GM10847 (cell line): ENCODE measurements around the gene ERFE.

Experiments
- POLR2A ChIP-seq: IDR thresholded peaks from 2 replicates; pipeline ENCODE4 v1.6.1; 2011; ENCODE audit not compliant: insufficient read length; ENCODE audit errors: extremely low read depth

ERFE gene

DNA sequence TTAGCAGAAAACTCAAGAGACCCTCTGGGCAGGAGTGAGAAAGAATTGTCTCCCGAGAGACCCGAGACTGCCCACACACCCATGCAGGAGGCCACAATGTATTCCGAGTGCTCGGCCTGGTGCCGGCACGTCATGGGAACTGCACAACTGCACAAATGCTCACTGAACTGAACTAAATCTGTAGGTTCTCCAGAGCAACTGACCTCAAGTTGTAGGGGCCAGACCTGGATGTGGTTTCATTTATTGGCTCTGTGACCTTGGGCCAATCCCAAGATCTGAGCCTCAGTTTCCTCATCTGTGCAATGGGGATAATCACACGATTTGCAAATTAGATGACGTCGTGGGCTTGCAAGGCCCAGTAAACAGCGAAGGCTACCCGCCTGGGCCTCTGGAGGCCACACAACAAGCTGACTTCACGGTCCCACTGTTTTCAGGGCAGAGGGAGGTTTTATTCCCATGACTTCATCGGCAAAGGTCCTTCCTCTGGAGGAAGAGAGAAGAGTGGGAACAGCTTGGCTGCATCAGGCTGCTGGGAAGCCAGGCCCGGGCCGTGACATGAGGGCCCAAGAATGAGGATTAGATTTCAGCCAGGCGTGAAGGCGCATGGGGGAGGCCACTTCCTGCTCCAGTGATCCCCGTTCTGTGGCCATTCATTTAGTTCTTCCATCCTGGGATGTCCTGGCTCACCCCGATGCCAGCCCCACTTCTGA, 3.6 kb upstream of the ERFE start:
- no peak for TF ChIP-seq POLR2A

DNA sequence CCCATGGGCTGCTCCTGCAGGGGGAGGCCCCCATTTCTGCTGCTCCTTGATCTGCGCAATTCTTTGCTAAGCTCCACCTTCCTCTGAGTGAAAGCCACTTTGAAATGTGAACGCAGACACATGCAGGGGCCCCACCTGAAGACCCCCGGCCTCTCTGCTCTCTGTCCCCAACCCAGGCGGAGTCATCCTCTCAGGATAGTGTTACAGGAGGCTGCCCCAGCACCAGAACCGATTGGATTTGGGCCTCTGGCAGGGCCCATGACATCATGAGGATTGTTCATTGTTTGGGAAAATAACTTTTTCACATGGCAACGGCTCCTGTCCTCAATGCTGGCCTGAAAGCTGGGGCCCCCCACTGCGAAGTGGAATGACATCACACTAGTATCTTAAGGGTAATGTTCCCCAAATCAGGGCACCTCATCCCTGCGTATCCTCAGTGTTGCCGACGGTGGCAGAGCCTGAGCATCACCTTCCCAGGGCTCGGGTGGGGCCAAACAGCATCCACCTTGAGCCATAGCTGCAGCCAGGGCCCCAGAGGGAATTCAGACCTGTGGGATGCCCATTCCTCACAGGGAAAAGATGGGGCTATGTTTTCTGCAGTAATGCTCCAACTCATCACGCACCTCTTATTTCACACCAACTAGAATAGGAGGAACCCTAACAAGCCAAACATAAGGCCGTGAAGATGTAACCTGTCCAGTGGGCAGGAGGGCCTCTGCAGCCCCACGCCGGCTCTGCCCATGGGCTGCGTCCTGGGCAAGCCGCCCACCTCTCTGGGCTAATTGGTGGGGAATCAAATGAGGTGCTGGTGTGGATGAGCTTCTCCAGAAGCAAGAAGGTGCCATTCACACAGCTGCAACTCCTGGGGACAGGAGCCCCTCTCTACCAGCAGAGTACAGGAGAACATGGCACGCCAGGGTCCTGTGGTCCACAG, 2.7 kb upstream of the ERFE start:
- TF ChIP-seq POLR2A, result no peak

DNA sequence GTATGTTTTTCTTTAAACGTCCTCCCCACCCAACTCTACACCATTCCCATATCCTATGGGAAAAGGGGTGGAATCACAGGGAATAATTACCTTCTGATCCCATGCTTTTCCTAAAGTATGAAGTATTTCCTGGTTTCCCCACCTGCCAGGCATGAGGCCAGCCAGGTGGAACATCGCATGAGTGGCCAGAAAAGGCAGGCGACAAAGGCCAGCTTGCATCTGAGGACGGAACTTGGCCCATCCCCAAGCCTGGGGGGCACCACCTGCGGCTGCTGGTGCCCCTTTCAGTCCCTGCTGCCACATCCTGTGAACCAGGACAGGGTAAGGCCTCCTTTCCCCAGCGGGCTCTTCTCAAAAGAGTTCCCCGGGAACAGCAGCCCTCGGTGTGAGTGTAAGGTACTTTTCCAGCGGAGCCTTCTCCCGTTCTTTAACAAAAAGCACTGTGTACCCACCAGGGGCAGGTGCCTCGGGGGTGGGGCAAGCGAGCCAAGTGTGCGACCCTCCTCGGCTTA, 1.2 kb upstream of the ERFE start:
- no peak for TF ChIP-seq POLR2A

DNA sequence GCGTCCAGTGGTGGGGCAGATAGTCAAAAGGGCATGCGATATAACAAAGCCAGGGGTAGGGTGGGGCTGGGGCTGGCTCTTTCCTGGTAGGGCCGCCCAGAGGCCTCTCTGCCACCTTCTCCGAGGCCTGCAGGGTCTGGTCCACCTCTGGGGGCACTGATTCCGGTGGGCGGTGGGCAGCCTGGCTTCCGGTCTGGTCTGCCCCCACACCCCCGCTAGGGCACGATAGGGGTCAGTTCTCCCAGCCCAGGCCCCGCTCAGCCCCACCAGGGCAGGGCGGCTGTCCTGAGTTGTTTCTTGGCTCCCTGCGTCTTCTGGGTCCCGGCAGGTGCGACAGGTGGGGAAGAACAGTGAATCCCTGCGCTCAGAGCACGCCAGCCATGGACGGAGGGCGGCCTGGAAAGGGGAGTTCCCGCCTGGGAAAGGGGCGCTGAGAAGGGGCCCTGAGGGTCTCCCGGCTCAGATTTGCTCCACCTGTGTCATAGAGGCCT, 707 bp upstream of the ERFE start:
- TF ChIP-seq POLR2A, result no peak

DNA sequence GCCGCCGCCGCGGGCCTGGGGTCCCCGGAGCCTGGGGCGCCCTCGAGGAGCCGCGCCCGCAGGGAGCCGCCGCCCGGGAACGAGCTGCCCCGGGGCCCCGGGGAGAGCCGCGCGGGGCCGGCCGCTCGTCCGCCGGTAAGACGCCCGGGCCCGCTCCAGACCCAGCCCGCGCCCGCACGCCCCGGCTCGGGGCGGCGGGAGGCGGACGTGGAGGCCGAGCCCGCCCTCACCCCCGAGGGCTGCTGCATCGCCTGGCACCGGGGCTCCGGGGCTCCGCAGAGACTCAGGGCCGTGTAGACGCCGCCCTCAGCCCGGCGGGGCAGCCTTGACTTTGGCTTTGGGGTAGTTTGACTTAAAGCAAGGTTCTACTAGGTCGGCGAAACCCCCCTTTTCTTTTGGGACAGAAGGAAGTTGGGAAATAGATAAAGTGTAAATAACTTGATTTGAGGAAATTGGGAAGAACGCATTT, 335 bp downstream of the ERFE start:
- no peak for TF ChIP-seq POLR2A

DNA sequence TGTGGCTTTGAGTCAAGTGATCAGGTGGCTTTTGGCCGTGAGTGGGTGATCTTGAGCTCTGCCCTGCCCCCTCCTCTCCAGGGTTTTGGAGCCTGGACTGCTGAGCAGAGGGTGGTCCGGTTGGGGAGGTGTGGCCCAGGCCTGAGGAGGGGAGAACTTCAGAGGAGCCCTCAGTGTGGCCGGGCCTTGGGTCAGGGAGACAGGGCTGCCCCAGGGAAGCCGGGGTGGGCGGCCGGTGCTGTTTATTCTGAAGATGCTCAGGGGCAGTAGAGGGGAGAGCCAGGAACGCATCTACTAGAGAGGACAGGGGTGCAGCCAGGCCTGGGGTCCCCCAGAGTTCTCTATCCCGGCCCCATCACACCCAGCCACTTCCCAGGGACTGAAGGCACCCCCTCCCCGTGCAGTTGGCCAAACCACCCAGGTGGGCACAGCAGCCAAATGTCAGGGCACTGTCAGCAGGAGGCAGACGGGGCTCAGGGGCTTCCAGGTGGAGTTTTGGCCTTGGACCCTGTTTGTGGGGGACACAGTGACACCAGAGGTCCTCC, 963 bp downstream of the ERFE start:
- no peak for TF ChIP-seq POLR2A

DNA sequence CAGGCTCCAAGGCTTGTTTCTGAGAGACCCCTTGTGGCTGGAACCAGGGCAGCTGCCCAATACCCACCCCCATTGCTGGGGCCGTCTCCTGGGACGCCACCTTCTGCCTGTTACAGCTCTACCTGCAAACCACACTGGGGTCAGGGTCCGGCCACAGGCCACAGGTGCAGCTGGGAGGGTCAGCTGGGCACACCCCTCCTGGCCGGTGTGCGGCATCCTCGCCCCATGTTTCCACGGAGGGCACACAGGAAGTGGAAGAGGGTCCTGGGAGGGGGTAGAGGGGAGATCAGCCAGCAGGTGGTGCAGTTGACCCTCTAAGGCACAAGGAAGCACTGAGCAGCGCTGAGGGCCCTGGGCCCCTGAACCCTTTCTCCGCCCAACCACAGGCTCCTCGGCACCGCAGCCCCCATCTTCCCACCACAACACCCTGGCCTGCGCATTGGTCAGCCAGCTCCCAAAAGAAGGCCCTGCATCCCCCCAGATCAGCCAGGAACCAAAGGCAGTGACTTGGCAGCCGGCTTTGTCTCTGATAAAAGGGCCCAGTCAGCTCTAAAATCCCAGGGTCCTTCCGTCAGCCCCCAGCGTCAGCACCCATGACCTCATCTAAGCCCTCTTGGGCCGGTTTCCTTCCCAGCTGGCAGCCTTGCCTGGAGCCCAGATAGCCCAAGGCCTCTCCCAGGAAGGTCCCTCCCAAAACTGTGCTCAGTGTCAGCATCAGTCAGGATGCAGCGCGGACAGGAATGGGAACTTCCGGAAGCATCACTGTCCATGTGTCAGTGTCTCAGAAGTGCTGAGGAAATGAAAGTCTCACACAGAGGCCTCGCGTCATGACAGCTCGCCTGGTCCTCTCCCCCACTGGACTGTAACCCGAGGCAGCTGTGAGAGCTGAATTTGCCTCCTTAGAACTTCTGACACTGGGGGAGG, 1.7 kb downstream of the ERFE start:
- no peak for TF ChIP-seq POLR2A

DNA sequence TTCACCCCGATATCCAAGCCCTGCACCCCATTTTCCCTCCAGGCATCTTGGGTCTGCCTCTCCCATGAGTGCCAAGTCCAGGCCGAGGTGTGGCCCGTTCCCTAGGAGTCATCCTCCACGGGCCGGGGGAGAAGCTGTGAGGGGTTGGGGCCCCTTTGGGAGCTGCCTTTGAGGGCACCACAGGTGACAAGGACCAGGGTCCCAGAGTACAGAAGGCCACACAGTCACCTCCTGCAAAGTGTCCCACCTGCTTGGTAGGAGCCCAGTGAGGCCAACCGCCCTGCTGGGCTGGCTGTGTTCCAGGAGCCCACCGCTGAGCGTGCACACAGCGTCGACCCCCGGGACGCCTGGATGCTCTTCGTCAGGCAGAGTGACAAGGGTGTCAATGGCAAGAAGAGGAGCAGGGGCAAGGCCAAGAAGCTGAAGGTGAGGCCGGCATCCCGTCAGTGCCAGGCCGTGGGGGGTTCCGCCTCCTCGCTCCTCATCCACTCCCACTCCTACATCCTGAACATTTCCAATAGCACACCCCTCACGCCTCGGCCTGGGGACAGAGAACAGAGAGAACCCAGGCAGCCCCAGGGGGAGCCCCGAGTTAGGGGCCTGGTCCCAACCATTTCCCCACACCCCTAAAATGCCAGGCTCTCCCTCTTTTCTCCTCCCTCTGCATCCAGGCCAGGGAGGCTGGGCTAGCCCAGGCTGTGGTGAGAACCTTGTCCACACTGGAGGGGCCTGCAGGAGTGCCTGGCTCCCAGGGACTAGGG, 2.7 kb downstream of the ERFE start:
- TF ChIP-seq POLR2A, result no peak

DNA sequence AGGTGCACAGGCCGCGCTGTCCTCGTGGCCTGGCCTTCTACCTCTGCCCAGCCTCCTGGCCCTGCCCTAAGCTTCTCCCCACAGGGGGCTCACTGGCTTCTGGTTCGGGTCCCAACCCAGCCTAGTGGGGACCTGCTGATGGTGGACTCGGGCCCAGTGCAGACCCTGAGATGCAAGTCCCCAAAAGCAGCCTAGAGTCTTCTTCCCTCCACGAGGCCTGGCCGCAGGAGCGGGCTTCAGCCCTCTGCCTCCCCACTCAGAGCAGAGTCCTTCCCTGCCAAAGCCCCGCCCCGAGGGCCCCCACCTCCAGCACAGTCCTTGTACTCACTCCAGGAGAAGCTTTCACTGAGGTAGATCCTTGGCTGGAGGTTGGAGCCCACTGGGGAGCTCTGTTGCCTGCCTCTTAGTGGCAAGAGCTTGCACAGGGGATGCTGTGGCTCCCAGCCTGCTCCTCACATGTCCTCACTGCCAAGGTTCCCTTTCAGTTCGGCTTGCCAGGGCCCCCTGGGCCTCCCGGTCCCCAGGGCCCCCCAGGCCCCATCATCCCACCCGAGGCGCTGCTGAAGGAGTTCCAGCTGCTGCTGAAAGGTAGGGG, 3.6 kb downstream of the ERFE start:
- TF ChIP-seq POLR2A, result no peak

DNA sequence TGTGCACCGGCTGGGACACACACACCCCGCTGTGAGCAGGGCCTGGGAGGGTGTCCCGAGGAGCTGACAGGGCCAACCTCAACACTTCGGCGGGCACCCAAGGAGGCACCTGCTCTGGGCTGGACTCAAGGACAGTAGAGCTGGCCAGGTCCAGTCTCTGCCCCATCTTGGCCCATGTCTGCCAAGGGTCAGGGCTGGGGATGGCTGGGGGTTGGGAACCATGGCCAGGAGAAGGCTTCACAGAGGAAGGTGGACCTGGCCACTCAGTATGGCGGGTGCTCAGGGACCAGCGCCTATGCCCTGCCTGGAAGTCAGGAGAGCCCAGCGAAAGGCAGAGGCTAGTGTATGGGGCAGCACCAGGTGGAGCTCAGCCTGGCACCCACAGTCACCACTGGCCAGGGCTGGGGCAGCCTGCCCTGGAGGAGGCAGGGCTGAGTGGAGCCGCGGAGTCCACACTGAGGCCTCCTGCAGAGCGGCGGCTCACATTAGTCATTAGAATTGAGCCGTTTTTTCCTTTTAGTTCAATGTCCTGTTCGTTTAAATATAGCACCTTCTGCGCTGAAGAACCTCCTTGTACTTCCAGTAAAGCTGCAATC, 4.2 kb downstream of the ERFE start:
- no peak for TF ChIP-seq POLR2A

DNA sequence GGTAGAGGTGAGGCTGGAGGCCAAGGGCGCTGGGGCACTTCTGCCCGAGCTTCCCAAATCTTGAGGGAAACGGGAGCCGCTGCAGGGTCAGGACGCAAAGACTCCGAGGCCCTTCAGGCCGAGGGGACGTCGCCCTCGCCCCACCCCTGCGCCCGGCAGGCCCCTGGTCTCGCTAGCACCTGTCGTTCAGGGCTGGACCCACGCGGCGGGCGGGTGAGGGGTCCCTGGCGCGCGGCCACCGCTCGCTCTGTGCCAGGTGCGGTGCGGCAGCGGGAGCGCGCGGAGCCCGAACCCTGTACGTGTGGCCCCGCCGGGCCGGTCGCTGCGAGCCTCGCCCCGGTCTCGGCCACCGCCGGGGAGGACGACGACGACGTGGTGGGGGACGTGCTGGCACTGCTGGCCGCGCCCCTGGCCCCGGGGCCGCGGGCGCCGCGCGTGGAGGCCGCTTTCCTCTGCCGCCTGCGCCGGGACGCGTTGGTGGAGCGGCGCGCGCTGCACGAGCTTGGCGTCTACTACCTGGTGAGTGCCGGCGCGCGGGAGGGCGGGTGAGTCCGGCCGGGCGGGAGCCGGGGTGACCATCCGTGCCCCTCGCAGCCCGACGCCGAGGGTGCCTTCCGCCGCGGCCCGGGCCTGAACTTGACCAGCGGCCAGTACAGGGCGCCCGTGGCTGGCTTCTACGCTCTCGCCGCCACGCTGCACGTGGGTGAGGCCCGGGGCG, 4.9 kb downstream of the ERFE start:
- no peak for TF ChIP-seq POLR2A

DNA sequence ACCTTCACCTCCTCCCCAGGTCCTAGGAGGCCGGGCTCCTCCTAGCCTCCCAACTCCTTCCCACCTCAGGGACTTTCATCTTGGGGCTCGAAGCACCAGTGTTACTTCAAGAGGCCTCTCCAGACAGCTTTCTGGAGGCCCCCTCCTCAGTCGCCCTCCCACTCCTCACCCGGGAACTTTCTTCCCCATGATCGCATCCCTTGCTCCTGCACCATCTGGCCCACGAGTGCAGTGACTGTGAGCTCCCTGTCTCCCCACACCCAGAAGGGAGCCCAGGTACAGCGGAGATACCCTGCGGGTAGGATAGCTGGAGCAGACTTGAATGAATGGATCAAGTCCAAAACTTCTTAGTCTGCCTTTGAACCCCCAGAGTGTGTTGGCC, 6.1 kb downstream of the ERFE start:
- no peak for TF ChIP-seq POLR2A
